Endothelial cell of umbilical vein (primary cell): ENCODE results near the gene LITAFD. TPM values are rescaled to one million over a fixed set of nuclear protein-coding genes. Genes with fewer than 3 reads are reported as not detected.

Experiments used
- BruUV-seq: library from RNA; stranded (reverse); fragments of 400-500 nt; replicated peaks from 2 replicates; lab custom pipeline; 2021; lab: Mats Ljungman, UMichigan
- CTCF ChIA-PET: fragments of 300-600, 350-600 bp; sonication (Branson Sonifier 250); formaldehyde crosslinking; loops from one replicate; lab custom pipeline; 2021; ENCODE audit warnings: antibody characterized with exemption, inconsistent platforms; lab: Charles Lee
- POLR2A ChIA-PET: fragments of 300-600, 350-600 bp; sonication (Branson Sonifier 250); formaldehyde crosslinking; loops from one replicate; lab custom pipeline; 2021; ENCODE audit warnings: antibody characterized with exemption, inconsistent platforms; lab: Charles Lee
- DNase-seq: peaks from one replicate; pipeline ENCODE4 v3.0.0-alpha.2; 2011; ENCODE audit warnings: low read depth, low spot score
- FAIRE-seq: peaks from 2 replicates; lab custom pipeline; 2011; peaks lifted over from hg19 to GRCh38; lab: Jason Lieb, UNC
- H2AFZ ChIP-seq: 2 replicates; pipeline ENCODE4 v1.6.0; 2012; ENCODE audit warnings: low read depth, low read length, control low read depth, inconsistent platforms
- H3K27ac ChIP-seq: 2 replicates; pipeline ENCODE4 v1.5.1; 2011; ENCODE audit warnings: low read depth, mild to moderate bottlenecking, control low read depth, low read length, moderate library complexity; ENCODE audit not compliant: insufficient read depth
- H3K27me3 ChIP-seq, 2 experiments: 2 replicates each; pipeline versions ENCODE4 v1.6.0 to v1.6.1; 2011; ENCODE audit warnings: low read length in 2 of 2, mixed read lengths in 1 of 2; ENCODE audit not compliant: control insufficient read depth in 2 of 2, insufficient read depth in 2 of 2
- H3K36me3 ChIP-seq, 2 experiments: 2 replicates in 1 of 2; 3 replicates in 1 of 2; pipeline ENCODE4 v1.5.1; 2011; ENCODE audit warnings: low read length in 2 of 2, mild to moderate bottlenecking in 1 of 2, moderate library complexity in 1 of 2; ENCODE audit not compliant: control insufficient read depth in 2 of 2, insufficient read depth in 2 of 2; ENCODE audit errors: extremely low read depth in 1 of 2
- H3K4me1 ChIP-seq: 3 replicates; pipeline ENCODE4 v1.5.1; 2011; ENCODE audit warnings: mild to moderate bottlenecking, low read length; ENCODE audit not compliant: control insufficient read depth, insufficient read depth; ENCODE audit errors: extremely low read depth
- H3K4me2 ChIP-seq: 2 replicates; pipeline ENCODE4 v1.6.1; 2011; ENCODE audit warnings: low read length, control low read depth, mixed read lengths; ENCODE audit not compliant: insufficient read depth
- H3K4me3 ChIP-seq, 3 experiments: fragments of 200-600 bp in 1 of 3; sonication (generic), shearing (Covaris generic) in 1 of 3; replicated peaks in 1 of 3; 2 replicates each; pipeline ENCODE4 v1.5.1; 2011 to 2016; ENCODE audit warnings: control low read depth in 3 of 3, low read length in 3 of 3, mild to moderate bottlenecking in 2 of 3, inconsistent platforms in 1 of 3, low read depth in 1 of 3, moderate library complexity in 1 of 3; ENCODE audit not compliant: insufficient read depth in 1 of 3
- H3K79me2 ChIP-seq: 2 replicates; pipeline ENCODE4 v1.6.0; 2012; ENCODE audit warnings: low read length, inconsistent platforms; ENCODE audit not compliant: control insufficient read depth, insufficient read depth
- H3K9ac ChIP-seq: replicated peaks from 2 replicates; pipeline ENCODE3; 2011; ENCODE audit warnings: low read length, control low read depth; ENCODE audit not compliant: insufficient read depth; ENCODE audit errors: extremely low read depth
- H3K9me1 ChIP-seq: replicated peaks from 3 replicates; pipeline ENCODE4 v1.6.0; 2011; ENCODE audit warnings: mild to moderate bottlenecking, low read length; ENCODE audit not compliant: control insufficient read depth, insufficient read depth; ENCODE audit errors: extremely low read depth
- H3K9me3 ChIP-seq: replicated peaks from 2 replicates; pipeline ENCODE4 v1.5.1; 2012; ENCODE audit warnings: low read length, inconsistent platforms; ENCODE audit not compliant: control insufficient read depth, insufficient read depth
- H4K20me1 ChIP-seq: replicated peaks from 2 replicates; pipeline ENCODE3; 2011; ENCODE audit warnings: mild to moderate bottlenecking, low read length; ENCODE audit not compliant: control insufficient read depth, insufficient read depth; ENCODE audit errors: extremely low read depth
- CTCF ChIP-seq, 2 donors: IDR thresholded peaks; 1 replicate in 1 of 2; 2 replicates in 1 of 2; pipeline ENCODE4 v1.5.1; 2011; ENCODE audit warnings: low read length in 2 of 2, mild to moderate bottlenecking in 2 of 2, moderate library complexity in 2 of 2, control low read depth in 1 of 2, inconsistent platforms in 1 of 2, low read depth in 1 of 2; ENCODE audit not compliant: insufficient read depth in 1 of 2; ENCODE audit errors: extremely low read depth in 1 of 2
- EZH2 ChIP-seq: IDR thresholded peaks from 2 replicates; pipeline ENCODE4 v1.6.1; 2012; ENCODE audit warnings: borderline replicate concordance, low read depth, mild to moderate bottlenecking, moderate library complexity, low read length, inconsistent platforms; ENCODE audit not compliant: severe bottlenecking
- FOS ChIP-seq: IDR thresholded peaks from 2 replicates; pipeline ENCODE4 v1.6.1; 2011; ENCODE audit warnings: mild to moderate bottlenecking, low read length, moderate library complexity, borderline replicate concordance; ENCODE audit not compliant: insufficient read depth
- GATA2 ChIP-seq: IDR thresholded peaks from 2 replicates; pipeline ENCODE4 v1.7.0; 2011; ENCODE audit warnings: low read depth, mild to moderate bottlenecking, moderate library complexity, mixed read lengths, low read length; ENCODE audit not compliant: insufficient read length, insufficient read depth
- MAX ChIP-seq: IDR thresholded peaks from 2 replicates; pipeline ENCODE4 v1.6.1; 2011; ENCODE audit not compliant: insufficient read depth, insufficient read length
- MYC ChIP-seq: IDR thresholded peaks from one replicate; pipeline ENCODE4 v1.6.1; 2011; ENCODE audit warnings: mild to moderate bottlenecking, low read depth, low read length
- POLR2A ChIP-seq: IDR thresholded peaks from 2 replicates; pipeline ENCODE4 v1.6.1; 2012; ENCODE audit warnings: low read depth, mild to moderate bottlenecking, control low read depth, low read length
- dilution Hi-C: fragments of 300-500 bp; cut with MboI; formaldehyde crosslinking; loops from one replicate; pipeline ENCODE4 v1.15.0; 2019; ENCODE audit warnings: low sequenced_read_pairs; ENCODE audit not compliant: extremely low pct_ligation_motif_present
- intact Hi-C: fragments of 100-400 bp; cut with micrococcal nuclease; formaldehyde crosslinking; loops from one replicate; pipeline ENCODE4 v1.10.0; 2022
- polyA plus RNA-seq, 4 experiments: library from polyadenylated mRNA; depleted of rRNA in 3 of 4; stranded (reverse) in 3 of 4; unstranded in 1 of 4; fragments of >200 nt; gene quantifications; 2 replicates each; pipeline versions ENCODE4 v1.2.1 to v1.2.3, GENCODE V29; 2011 to 2012; ENCODE audit warnings: missing spikeins in 1 of 4
- total RNA-seq: library from RNA; stranded (reverse); gene quantifications from 2 replicates; pipeline ENCODE4 v1.2.3, GENCODE V29; 2021

Gene LITAFD
- total and polyA plus RNA-seq, 2 donors (not counting 3 experiments of a cell fraction or from before 2014, with no cell fraction given), result not detected

- no peak for FAIRE-seq
- no peak overlapping the region for H2AFZ ChIP-seq
- H3K4me3 ChIP-seq, result no peak overlapping the region
- H3K27ac ChIP-seq, result no peak overlapping the region
- H4K20me1 ChIP-seq, result no peaks in the 10 kb centered on the region
- ChIA-PET POLR2A (no interaction called here), CTCF (interaction anchor here (1.3 to 2.1 kb wide), 3 partner anchors 10 to 119 kb away, joined by 3 to 18 read pairs (median 9); no protein-coding TSS in a partner anchor)
- H3K36me3 ChIP-seq, result peaks cover 11 to 31% of the 10 kb centered on the region in 2 experiments
- no peak overlapping the region for H3K4me2 ChIP-seq
- TF ChIP-seq EZH2, result no peak
- TF ChIP-seq GATA2, result no peak
- no peak for TF ChIP-seq MAX
- no peak for TF ChIP-seq MYC
- no peak for TF ChIP-seq CTCF (IDR thresholded peaks at IDR 0.05; ENCODE audit: extremely low read depth in 1 of 2, insufficient read depth in 1 of 2, low read depth in 1 of 2, low read length in 2 of 2)
- TF ChIP-seq POLR2A, result no peak
- no peak for TF ChIP-seq FOS
- dilution Hi-C loops (no loop called here), intact Hi-C loops (loop anchor here (5.0 kb wide), 1 partner anchor 117 kb away; no protein-coding TSS in a partner anchor)
- H3K79me2 ChIP-seq, result no peaks in the 10 kb centered on the region
- H3K27me3 ChIP-seq, result no peaks in the 10 kb centered on the region
- no peak overlapping the region for H3K9ac ChIP-seq
- no peaks in the 10 kb centered on the region for H3K9me1 ChIP-seq
- H3K4me1 ChIP-seq, result peaks cover 12% of the 10 kb centered on the region
- no TSS peak for BruUV-seq
- no peak for DNase-seq
- no peaks in the 10 kb centered on the region for H3K9me3 ChIP-seq
These were observed 7.9 kb downstream of the LITAFD start for GRCh38 chr16:8889893-8890548.
